NB4 (cell line): ENCODE measurements around the gene ZNF154.

Source experiments
- DNase-seq: peaks from one replicate; pipeline ENCODE4 v3.0.0; 2010; ENCODE audit warnings: low read depth
- H3K4me3 ChIP-seq: one replicate; pipeline ENCODE4 v1.5.1; 2011; ENCODE audit warnings: mild to moderate bottlenecking, low read depth, low read length, moderate library complexity
- MYC ChIP-seq: IDR thresholded peaks from 2 replicates; pipeline ENCODE4 v1.6.1; 2011; ENCODE audit warnings: low read depth, low read length
- POLR2A ChIP-seq: IDR thresholded peaks from 2 replicates; pipeline ENCODE4 v1.6.1; 2011; ENCODE audit warnings: mild to moderate bottlenecking; ENCODE audit not compliant: insufficient read length; ENCODE audit errors: extremely low read depth
- TF ChIP-seq, protein P1 (sequence below): IDR thresholded peaks from one replicate; pipeline ENCODE4 v1.5.1; 2012; ENCODE audit warnings: low read depth, low read length
- TF ChIP-seq, protein P2 (sequence below): IDR thresholded peaks from 2 replicates; pipeline ENCODE4 v1.6.1; 2011; ENCODE audit warnings: low read depth, low read length

Gene ZNF154

DNA sequence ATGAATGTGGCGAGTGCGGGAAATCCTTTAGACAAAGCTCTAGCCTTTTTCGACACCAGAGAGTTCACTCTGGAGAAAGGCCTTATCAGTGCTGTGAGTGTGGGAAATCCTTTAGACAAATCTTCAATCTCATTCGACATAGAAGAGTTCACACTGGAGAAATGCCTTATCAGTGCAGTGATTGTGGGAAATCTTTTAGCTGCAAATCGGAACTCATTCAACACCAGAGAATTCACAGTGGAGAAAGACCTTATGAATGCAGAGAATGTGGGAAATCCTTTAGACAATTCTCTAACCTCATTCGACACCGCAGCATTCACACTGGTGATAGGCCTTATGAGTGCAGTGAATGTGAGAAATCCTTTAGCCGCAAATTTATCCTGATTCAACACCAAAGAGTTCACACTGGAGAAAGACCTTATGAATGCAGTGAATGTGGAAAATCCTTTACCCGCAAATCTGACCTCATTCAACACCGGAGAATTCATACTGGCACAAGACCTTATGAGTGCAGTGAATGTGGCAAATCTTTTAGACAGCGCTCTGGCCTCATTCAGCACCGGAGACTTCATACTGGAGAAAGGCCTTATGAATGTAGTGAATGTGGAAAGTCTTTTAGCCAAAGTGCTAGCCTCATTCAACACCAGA, 21.5 kb downstream of the ZNF154 start:
- TF ChIP-seq, protein P1, sequence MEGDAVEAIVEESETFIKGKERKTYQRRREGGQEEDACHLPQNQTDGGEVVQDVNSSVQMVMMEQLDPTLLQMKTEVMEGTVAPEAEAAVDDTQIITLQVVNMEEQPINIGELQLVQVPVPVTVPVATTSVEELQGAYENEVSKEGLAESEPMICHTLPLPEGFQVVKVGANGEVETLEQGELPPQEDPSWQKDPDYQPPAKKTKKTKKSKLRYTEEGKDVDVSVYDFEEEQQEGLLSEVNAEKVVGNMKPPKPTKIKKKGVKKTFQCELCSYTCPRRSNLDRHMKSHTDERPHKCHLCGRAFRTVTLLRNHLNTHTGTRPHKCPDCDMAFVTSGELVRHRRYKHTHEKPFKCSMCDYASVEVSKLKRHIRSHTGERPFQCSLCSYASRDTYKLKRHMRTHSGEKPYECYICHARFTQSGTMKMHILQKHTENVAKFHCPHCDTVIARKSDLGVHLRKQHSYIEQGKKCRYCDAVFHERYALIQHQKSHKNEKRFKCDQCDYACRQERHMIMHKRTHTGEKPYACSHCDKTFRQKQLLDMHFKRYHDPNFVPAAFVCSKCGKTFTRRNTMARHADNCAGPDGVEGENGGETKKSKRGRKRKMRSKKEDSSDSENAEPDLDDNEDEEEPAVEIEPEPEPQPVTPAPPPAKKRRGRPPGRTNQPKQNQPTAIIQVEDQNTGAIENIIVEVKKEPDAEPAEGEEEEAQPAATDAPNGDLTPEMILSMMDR: no peak
- TF ChIP-seq, protein P2, sequence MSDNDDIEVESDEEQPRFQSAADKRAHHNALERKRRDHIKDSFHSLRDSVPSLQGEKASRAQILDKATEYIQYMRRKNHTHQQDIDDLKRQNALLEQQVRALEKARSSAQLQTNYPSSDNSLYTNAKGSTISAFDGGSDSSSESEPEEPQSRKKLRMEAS: no peak
- no peak for TF ChIP-seq POLR2A
- TF ChIP-seq MYC: no peak
- H3K4me3 ChIP-seq: no peak overlapping the region
- no peak for DNase-seq

- H3K4me3 ChIP-seq: no peak overlapping the region
- TF ChIP-seq MYC: no peak
- TF ChIP-seq, protein P2: no peak
- DNase-seq: no peak
These were observed 22.3 kb downstream of the ZNF154 start for GRCh38 chr19:57686727-57687126.

- H3K4me3 ChIP-seq: peak overlapping the region; percentile 87
- no peak for DNase-seq
- no peak for TF ChIP-seq MYC
- TF ChIP-seq POLR2A: no peak
- TF ChIP-seq, protein P2: no peak
- TF ChIP-seq, protein P1: no peak
These were observed 26.7 kb downstream of the ZNF154 start for GRCh38 chr19:57682226-57682766.

GRCh38 chr19:57675881-57676280, 33.1 kb downstream of the ZNF154 start:
- peak; percentile 51 for DNase-seq
- TF ChIP-seq POLR2A: no peak
- no peak for TF ChIP-seq MYC
- TF ChIP-seq, protein P2: no peak
- TF ChIP-seq, protein P1: no peak

DNA sequence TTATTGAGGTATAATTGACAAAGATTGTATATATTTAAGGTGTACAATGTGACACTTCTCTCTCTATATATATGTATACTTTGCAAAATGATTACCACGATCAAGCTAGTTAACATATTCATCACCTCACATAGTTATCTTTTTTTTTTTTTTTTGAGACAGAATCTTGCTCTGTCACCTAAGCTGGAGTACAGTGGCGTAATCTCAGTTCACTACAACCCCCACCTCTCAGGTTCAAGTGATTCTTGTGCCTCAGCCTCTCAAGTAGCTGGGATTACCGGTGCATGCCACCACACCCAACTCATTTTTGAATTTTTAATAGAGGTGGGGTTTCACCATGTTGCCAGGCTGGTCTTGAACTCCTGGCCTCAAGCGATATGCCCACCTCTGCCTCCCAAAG, 36.5 kb downstream of the ZNF154 start:
- TF ChIP-seq MYC (no peak), POLR2A (no peak)
- TF ChIP-seq, protein P1: no peak
- TF ChIP-seq, protein P2: no peak
- no peak overlapping the region for H3K4me3 ChIP-seq
- DNase-seq: no peak

More at GRCh38 chr19:57675881-57676280, 33.1 kb downstream of the ZNF154 start:
- no peak overlapping the region for H3K4me3 ChIP-seq

DNA sequence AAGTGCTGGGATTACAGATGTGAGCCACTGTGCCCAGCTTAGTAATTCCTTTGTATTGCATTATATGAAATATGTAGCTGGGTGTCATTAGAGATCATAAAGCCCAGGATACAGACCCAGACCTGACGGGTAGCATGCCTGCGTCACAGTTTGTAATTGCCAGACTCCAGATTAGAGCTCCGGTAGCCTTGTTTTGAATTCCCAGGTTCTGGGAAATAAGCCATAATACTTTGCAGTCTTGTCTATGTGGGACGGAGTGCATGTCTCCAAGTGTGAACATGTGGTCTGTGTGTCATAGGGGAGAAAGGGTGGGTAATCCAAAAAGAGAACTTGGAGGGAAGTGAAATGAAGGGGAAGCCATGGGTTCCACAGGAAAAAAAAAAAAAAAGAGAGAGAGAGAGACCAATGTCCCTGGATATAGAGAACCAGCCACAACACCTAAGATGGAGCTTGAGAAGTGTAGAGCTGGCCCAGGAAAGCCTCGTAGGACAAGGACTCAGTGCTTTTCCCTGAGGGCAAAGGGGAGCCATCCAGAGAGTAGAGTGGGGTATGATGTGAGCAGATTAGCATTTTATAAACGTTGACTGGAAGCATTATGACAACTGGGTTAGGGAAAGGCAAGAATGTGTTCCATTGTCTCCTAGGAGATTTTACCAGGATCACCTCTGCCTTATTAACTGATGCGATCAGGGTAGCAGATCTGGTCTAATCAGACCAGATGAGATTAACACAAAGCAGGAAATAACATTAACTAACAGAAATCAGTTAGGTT, 37.7 kb downstream of the ZNF154 start:
- DNase-seq: no peak
- TF ChIP-seq MYC (no peak), POLR2A (no peak)
- TF ChIP-seq, protein P2: no peak
- TF ChIP-seq, protein P1: no peak
- H3K4me3 ChIP-seq: no peak overlapping the region
